WERI-Rb-1 (cell line): Measurements from ENCODE around the gene KRTAP3-1.

Experiments used
- DNase-seq: peaks from one replicate; pipeline ENCODE4 v3.0.0-alpha.2; 2020
- H3K27ac ChIP-seq: fragments of 250-450 bp; sonication (Bioruptor Pico); 2 replicates; pipeline ENCODE4 v1.5.1; 2020; ENCODE audit warnings: mild to moderate bottlenecking, moderate library complexity
- H3K27me3 ChIP-seq: fragments of 250-450 bp; sonication (Bioruptor Pico); 2 replicates; pipeline ENCODE4 v1.5.1; 2021; ENCODE audit warnings: mild to moderate bottlenecking, low read depth, moderate library complexity; ENCODE audit not compliant: insufficient read depth, severe bottlenecking
- H3K36me3 ChIP-seq: fragments of 250-450 bp; sonication (Bioruptor Pico); 2 replicates; pipeline ENCODE4 v1.5.1; 2020; ENCODE audit warnings: mild to moderate bottlenecking, moderate library complexity
- H3K4me3 ChIP-seq: 2 replicates; pipeline ENCODE4 v1.5.1; 2011; ENCODE audit warnings: low read depth, mild to moderate bottlenecking, control low read depth, low read length
- H3K9me3 ChIP-seq: fragments of 250-450 bp; sonication (Bioruptor Pico); 2 replicates; pipeline ENCODE4 v1.5.1; 2021; ENCODE audit warnings: mild to moderate bottlenecking, moderate library complexity; ENCODE audit not compliant: severe bottlenecking
- CTCF ChIP-seq: IDR thresholded peaks from 2 replicates; pipeline ENCODE4 v1.5.1; 2011; ENCODE audit warnings: low read depth, mild to moderate bottlenecking, control low read depth, inconsistent platforms, low read length

Gene KRTAP3-1

GRCh38 chr17:41016578-41017215 is 7.8 kb upstream of the KRTAP3-1 start:
- no peak for TF ChIP-seq CTCF
- H3K4me3 ChIP-seq, result no peak overlapping the region
- no peaks in the 10 kb centered on the region for H3K27me3 ChIP-seq
- H3K9me3 ChIP-seq, result peaks cover 3% of the 10 kb centered on the region
- DNase-seq, result no peak
- H3K27ac ChIP-seq, result no peak overlapping the region
- H3K36me3 ChIP-seq, result no peaks in the 10 kb centered on the region

- H3K27me3 ChIP-seq, result no peaks in the 10 kb centered on the region
- no peak overlapping the region for H3K4me3 ChIP-seq
- H3K9me3 ChIP-seq, result no peaks in the 10 kb centered on the region
- no peak for DNase-seq
- H3K36me3 ChIP-seq, result no peaks in the 10 kb centered on the region
- TF ChIP-seq CTCF, result no peak
- no peak overlapping the region for H3K27ac ChIP-seq
Observed at GRCh38 chr17:41015454-41015853, 6.5 kb upstream of the KRTAP3-1 start.

GRCh38 chr17:41013606-41014005 is 4.7 kb upstream of the KRTAP3-1 start:
- peak; percentile 12 for DNase-seq
- no peak for TF ChIP-seq CTCF
- H3K4me3 ChIP-seq, result no peak overlapping the region
- no peaks in the 10 kb centered on the region for H3K9me3 ChIP-seq
- H3K27me3 ChIP-seq, result no peaks in the 10 kb centered on the region
- H3K36me3 ChIP-seq, result no peaks in the 10 kb centered on the region
- peak overlapping the region; percentile 68; the same call in 1 of the 2 replicates for H3K27ac ChIP-seq

- H3K4me3 ChIP-seq, result no peak overlapping the region
- H3K36me3 ChIP-seq, result no peaks in the 10 kb centered on the region
- no peaks in the 10 kb centered on the region for H3K27me3 ChIP-seq
- no peak for TF ChIP-seq CTCF
- H3K9me3 ChIP-seq, result no peaks in the 10 kb centered on the region
- H3K27ac ChIP-seq, result peak overlapping the region; percentile 68
- DNase-seq, result no peak
Observed at GRCh38 chr17:41013181-41013580, 4.3 kb upstream of the KRTAP3-1 start.

- DNase-seq, result peak; percentile 49
- Histone ChIP-seq H3K27me3 (no peaks in the 10 kb centered on the region), H3K9me3 (no peaks in the 10 kb centered on the region), H3K27ac (peak overlapping the region; percentile 68), H3K4me3 (no peak overlapping the region), H3K36me3 (no peaks in the 10 kb centered on the region)
- no peak for TF ChIP-seq CTCF
Observed at GRCh38 chr17:41012326-41013120, 3.6 kb upstream of the KRTAP3-1 start.
